Thymus (tissue), 11 donors: Measurements from ENCODE around the gene CNTRL. TPM values are rescaled to one million over a fixed set of nuclear protein-coding genes. Genes with fewer than 3 reads are reported as not detected.
A peak's percentile ranks its signal among the peaks of the same experiment; 100 is the strongest.
"Not testable (repeated sequence)": the region's sequence is repeated elsewhere in the genome, so short reads cannot be mapped to it uniquely, and the experiment has no call there.

Experiments used
- DNase-seq, 9 donors: peaks; one replicate each; pipeline ENCODE4 v3.0.0-alpha.2; 2013; ENCODE audit warnings: low spot score in 9 of 9, low read depth in 6 of 9, missing footprints in 1 of 9
- H3K27ac ChIP-seq, 2 donors: one replicate each; pipeline ENCODE4 v1.5.1; 2013; ENCODE audit warnings: control low read depth in 1 of 2, low read depth in 1 of 2, low read length in 1 of 2, mild to moderate bottlenecking in 1 of 2, moderate library complexity in 1 of 2
- H3K27me3 ChIP-seq, 2 donors: one replicate each; pipeline ENCODE4 v1.5.1; 2013; ENCODE audit warnings: low read length in 1 of 2; ENCODE audit not compliant: control insufficient read depth in 2 of 2, insufficient read depth in 1 of 2
- H3K36me3 ChIP-seq, 2 donors: one replicate each; pipeline ENCODE4 v1.5.1; 2013; ENCODE audit warnings: low read length in 1 of 2, mild to moderate bottlenecking in 1 of 2, moderate library complexity in 1 of 2; ENCODE audit not compliant: control insufficient read depth in 2 of 2, insufficient read depth in 2 of 2
- H3K4me1 ChIP-seq, 2 donors: one replicate each; pipeline ENCODE4 v1.5.1; 2013; ENCODE audit warnings: low read length in 2 of 2; ENCODE audit not compliant: control insufficient read depth in 2 of 2, insufficient read depth in 2 of 2
- H3K4me3 ChIP-seq, 2 donors: one replicate each; pipeline ENCODE4 v1.5.1; 2013; ENCODE audit warnings: low read length in 2 of 2, control low read depth in 1 of 2, mild to moderate bottlenecking in 1 of 2
- H3K9me3 ChIP-seq, 2 donors: one replicate each; pipeline ENCODE4 v1.5.1; 2013; ENCODE audit warnings: low read length in 1 of 2, mild to moderate bottlenecking in 1 of 2; ENCODE audit not compliant: control insufficient read depth in 2 of 2, insufficient read depth in 1 of 2
- WGBS: extraction: QIAGEN DNeasy Blood & Tissue Kit; methylation state at CpG from one replicate; pipeline ENCODE4 v1.1.7; 2013; 5-methylcytosine and 5-hydroxymethylcytosine counted together
- polyA plus RNA-seq: library from polyadenylated mRNA; stranded (reverse); fragments of 200-250 nt; gene quantifications from one replicate; pipeline ENCODE4 v1.2.3, GENCODE V29; 2013
- total RNA-seq: library from RNA; stranded (reverse); fragments of 120-200 nt; gene quantifications from one replicate; pipeline ENCODE4 v1.2.4, GENCODE V29; 2013
- donor health status: healthy.

The CNTRL gene
- total and polyA plus RNA-seq, 2 donors = 24.1 to 39.4 TPM

DNA sequence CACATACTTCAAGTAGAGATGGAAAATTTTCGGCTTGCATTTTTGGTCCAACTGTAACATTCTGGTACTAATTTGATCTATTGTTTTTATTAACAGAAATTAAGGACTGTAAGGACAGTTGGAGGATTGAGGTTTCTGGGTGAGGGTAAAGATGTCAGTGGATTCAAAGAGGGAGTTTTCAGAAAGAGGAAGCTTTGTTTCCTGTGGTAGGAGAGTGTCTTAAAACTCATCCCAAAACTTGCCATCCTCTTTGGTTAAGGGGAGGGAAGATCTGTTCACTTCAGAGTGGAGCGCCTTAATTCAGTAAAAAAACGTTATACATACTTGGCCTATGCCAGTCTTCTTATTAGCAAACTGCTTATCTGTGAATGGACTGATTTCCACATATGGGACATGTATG, 13.8 kb downstream of the CNTRL start:
- 21% methylated on average over 3 of the region's 3 CpGs for WGBS
- Histone ChIP-seq H3K27ac (no peak overlapping the region), H3K36me3 (peaks cover 13 to 31% of the 10 kb centered on the region in 2 donors), H3K4me1 (no peaks in the 10 kb centered on the region), H3K9me3 (no peaks in the 10 kb centered on the region), H3K4me3 (no peak overlapping the region), H3K27me3 (no peaks in the 10 kb centered on the region)
- no peak for DNase-seq

DNA sequence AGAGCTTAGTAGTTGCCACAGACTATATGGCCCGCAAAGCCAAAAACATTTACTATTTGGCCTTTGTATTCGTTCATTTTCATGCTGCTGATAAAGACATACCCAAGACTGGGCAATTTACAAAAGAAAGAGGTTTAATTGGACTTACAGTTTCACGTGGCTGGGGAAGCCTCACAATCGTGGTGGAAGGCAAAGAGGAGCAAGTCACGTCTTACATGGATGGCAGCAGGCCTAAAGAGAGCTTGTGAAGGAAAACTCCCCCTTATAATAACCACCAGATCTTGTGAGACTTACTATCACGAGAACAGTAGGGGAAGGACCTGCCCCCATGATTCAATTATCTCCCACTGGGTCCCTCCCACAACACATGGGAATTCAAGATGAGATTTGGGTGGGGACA, 16.0 kb downstream of the CNTRL start:
- not testable (repeated sequence) for DNase-seq, H3K4me1 ChIP-seq, H3K27me3 ChIP-seq, H3K27ac ChIP-seq, H3K4me3 ChIP-seq, H3K9me3 ChIP-seq
- 96% methylated on average over 6 of the region's 6 CpGs for WGBS
- H3K36me3 ChIP-seq = peaks cover 23 to 39% of the 10 kb centered on the region in 2 donors

DNA sequence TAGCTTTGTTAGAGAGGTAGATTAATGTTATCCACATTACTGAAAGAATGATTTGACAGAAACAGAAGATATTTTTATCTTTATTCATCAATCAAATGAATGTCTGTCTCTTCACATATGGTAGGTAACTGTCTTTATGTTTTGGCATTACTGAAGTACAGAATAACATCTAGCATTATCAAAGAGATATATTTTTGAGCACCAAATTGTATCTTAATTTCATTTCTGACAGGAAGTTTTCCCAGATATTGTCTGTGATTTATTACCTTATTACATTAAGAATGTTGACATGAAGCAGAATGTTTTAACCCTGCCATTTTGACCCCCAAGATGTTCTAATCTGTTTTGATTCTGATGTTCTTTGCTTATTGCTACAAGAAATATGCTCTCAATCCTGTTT, 20.3 kb downstream of the CNTRL start:
- H3K36me3 ChIP-seq = peaks cover 34 to 52% of the 10 kb centered on the region in 2 donors
- H3K27ac ChIP-seq = no peak overlapping the region
- no peaks in the 10 kb centered on the region for H3K9me3 ChIP-seq
- no peak overlapping the region for H3K4me3 ChIP-seq
- no peaks in the 10 kb centered on the region for H3K4me1 ChIP-seq
- H3K27me3 ChIP-seq = no peaks in the 10 kb centered on the region
- no peak for DNase-seq

DNA sequence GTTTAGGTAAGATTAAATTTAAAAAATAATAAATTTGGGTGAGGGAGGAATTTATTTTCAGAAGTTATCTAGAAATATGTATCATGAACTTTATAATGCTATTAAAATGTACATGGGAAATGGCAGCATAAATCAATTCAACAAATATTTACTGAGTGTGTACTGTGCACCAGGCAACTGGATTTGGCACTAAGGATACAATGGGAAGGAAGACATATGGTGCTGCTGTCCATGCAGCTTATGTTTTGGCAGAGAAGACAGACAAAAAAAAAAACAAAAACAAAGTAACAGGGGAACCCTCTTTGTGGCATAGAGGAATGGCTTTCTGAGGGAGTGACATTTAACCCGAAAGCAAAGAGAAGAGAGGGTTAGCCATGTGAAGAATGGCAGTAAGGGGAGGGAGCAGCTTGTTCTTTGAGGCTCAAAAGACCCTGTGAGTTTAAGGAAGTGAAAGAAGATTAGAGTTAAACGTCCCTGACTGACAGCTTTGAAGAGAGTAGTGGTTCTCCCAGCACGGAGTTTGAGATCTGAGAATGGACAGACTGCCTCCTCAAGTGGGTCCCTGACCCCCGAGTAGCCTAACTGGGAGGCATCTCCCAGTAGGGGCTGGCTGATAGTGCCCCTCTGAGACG, 23.9 kb downstream of the CNTRL start:
- no peak for DNase-seq
- no peaks in the 10 kb centered on the region for H3K27me3 ChIP-seq
- WGBS = 89% methylated on average over 5 of the region's 5 CpGs

DNA sequence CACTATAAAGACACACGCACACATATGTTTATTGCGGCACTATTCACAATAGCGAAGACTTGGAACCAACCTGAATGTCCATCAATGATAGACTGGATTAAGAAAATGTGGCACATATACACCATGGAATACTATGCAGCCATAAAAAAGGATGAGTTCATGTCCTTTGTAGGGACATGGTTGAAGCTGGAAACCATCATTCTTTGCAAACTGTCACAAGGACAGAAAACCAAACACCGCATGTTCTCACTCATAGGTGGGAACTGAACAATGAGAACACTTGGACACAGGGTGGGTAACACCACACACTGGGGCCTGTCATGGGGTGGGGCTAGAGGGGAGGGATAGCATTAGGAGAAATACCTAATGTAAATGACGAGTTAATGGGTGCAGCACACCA, 29.3 kb downstream of the CNTRL start:
- H3K4me1 ChIP-seq, DNase-seq, H3K4me3 ChIP-seq, H3K27ac ChIP-seq, H3K9me3 ChIP-seq, H3K27me3 ChIP-seq: not testable (repeated sequence)
- H3K36me3 ChIP-seq = peaks cover 8 to 22% of the 10 kb centered on the region in 2 donors
- WGBS = 95% methylated on average over 5 of the region's 5 CpGs

More for the DNA sequence above, 23.9 kb downstream of the CNTRL start:
- Histone ChIP-seq H3K4me3 (no peak overlapping the region), H3K9me3 (no peaks in the 10 kb centered on the region), H3K4me1 (no peaks in the 10 kb centered on the region), H3K36me3 (peaks cover 24 to 33% of the 10 kb centered on the region in 2 donors), H3K27ac (no peak overlapping the region)

DNA sequence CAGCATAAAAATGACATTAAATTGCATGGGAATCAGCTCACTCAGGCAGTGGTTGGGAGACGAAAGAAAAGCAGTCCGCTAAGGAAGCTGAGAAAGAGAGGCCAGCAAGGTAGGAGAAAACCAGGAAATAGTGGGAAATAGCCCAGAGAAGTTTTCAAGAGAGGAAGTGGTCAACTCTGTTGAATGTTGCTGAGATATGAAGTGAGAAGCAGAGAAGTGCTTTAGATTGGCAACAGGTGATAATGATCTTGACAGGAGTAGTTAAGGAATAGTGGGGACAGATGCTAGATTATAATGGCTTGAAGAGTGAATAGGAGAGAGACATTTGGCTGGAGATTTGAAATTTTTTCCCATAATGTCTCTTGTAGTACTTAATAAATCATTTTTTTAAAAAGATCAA, 30.8 kb downstream of the CNTRL start:
- 53% methylated on average over 2 of the region's 2 CpGs for WGBS
- H3K4me1 ChIP-seq = no peaks in the 10 kb centered on the region
- no peak overlapping the region for H3K4me3 ChIP-seq
- no peak overlapping the region for H3K27ac ChIP-seq
- no peak for DNase-seq
- H3K9me3 ChIP-seq = no peaks in the 10 kb centered on the region
- H3K36me3 ChIP-seq = peaks cover 0 to 21% of the 10 kb centered on the region in 2 donors
- no peaks in the 10 kb centered on the region for H3K27me3 ChIP-seq

DNA sequence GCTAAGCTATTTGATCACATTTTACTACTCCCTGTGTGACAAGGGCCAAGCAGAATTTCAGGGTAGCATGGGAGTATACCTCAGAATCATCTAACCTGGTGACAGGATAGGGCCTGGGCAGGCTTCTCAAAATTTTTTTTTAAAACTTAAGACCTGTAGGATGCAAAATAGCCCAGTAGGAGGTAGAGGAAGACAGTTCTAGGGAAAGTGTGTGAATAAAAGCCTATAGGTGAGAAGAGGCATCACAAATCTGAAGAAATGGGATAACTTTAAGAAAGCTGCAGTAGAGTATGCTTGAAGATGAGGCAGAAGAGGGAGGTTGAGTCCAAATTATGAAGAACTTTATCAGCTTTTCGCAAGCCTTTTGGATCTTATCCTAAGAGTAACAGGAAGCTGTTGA, 32.3 kb downstream of the CNTRL start:
- Histone ChIP-seq H3K36me3 (peaks cover 2 to 28% of the 10 kb centered on the region in 2 donors), H3K4me1 (no peaks in the 10 kb centered on the region), H3K9me3 (no peaks in the 10 kb centered on the region), H3K27ac (no peak overlapping the region), H3K4me3 (no peak overlapping the region), H3K27me3 (no peaks in the 10 kb centered on the region)
- DNase-seq = peak in 2 of 9 donors; percentile 8 to 37
- WGBS = 86% methylated on average over 1 of the region's 1 CpG

DNA sequence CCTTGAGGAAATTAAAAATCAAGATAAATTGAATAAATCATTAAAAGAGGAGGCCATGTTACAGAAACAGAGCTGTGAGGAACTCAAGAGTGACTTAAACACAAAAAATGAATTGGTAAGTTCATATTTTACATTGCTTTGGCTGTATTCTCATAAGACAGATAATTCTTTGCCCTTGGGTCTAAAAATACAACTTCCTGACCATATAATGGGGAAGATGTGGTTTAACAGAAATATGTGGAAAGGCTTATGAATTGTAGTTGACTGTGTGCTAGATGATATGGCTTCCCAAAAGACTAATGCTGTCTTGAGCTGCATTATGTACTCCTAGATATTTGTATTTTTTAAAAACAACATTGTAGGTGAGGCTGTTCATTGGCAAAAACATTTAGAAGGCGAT, 33.1 kb downstream of the CNTRL start:
- WGBS = 64% methylated on average over 1 of the region's 1 CpG
- Histone ChIP-seq H3K4me1 (no peaks in the 10 kb centered on the region), H3K9me3 (no peaks in the 10 kb centered on the region), H3K27me3 (no peaks in the 10 kb centered on the region), H3K4me3 (no peak overlapping the region), H3K27ac (no peak overlapping the region), H3K36me3 (peaks cover 2 to 35% of the 10 kb centered on the region in 2 donors)
- no peak for DNase-seq

DNA sequence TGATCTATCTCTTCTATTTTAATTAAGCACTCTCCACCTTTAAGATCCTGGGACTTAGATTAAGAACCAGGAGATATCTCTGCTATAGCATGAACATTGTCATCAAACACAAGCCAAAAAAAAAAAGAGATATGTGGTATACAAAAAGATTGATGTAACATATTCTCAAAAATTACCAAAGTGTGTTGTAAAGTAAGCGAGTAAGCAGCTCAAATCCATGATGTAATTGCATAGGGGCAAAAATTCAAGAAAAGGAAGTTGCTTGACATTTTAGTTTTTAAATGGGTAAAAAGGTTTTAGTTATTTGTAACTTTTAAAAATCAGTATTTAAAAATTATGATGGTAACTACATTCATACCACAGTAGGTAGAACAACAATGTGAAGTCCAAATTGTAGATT, 40.7 kb downstream of the CNTRL start:
- H3K27me3 ChIP-seq = no peaks in the 10 kb centered on the region
- H3K4me3 ChIP-seq = no peak overlapping the region
- H3K4me1 ChIP-seq = no peaks in the 10 kb centered on the region
- no peaks in the 10 kb centered on the region for H3K9me3 ChIP-seq
- H3K27ac ChIP-seq = no peak overlapping the region
- WGBS = 90% methylated on average over 1 of the region's 1 CpG
- peaks cover 14 to 42% of the 10 kb centered on the region in 2 donors for H3K36me3 ChIP-seq
- DNase-seq = no peak
